Keratinocyte (primary cell): ENCODE data around the gene CPED1.

Source experiments
- CTCF ChIP-seq, 3 experiments: IDR thresholded peaks in 1 of 3; conservative IDR thresholded peaks in 1 of 3; optimal IDR thresholded peaks in 1 of 3; 2 replicates in 2 of 3; 3 replicates in 1 of 3; pipeline versions ENCODE3 to v1.5.1; 2011; ENCODE audit warnings: low read length in 3 of 3, mild to moderate bottlenecking in 3 of 3, moderate library complexity in 2 of 3, control low read depth in 1 of 3, inconsistent platforms in 1 of 3; ENCODE audit not compliant: insufficient read depth in 2 of 3; ENCODE audit errors: extremely low read depth in 1 of 3
- EZH2 ChIP-seq: IDR thresholded peaks from one replicate; pipeline ENCODE4 v1.6.1; 2012; ENCODE audit warnings: inconsistent platforms, mild to moderate bottlenecking, low read length, moderate library complexity

GRCh38 chr7:120960714-120961113 lies 27.8 kb upstream of the CPED1 start:
- TF ChIP-seq CTCF (optimal IDR thresholded peaks at IDR 0.05 in 1 of 3, IDR thresholded peaks at IDR 0.05 in 1 of 3, conservative IDR thresholded peaks at IDR 0.05 in 1 of 3; ENCODE audit: extremely low read depth in 1 of 3, insufficient read depth in 2 of 3, low read length in 3 of 3) = no peak
- no peak for TF ChIP-seq EZH2
